Keratinocyte (primary cell): ENCODE measurements around the gene AP3B1.

ENCODE experiments used
- EZH2 ChIP-seq: IDR thresholded peaks from one replicate; pipeline ENCODE4 v1.6.1; 2012; ENCODE audit warnings: inconsistent platforms, mild to moderate bottlenecking, low read length, moderate library complexity
- TF ChIP-seq, protein P1 (sequence below), 3 experiments: IDR thresholded peaks in 1 of 3; conservative IDR thresholded peaks in 1 of 3; optimal IDR thresholded peaks in 1 of 3; 2 replicates in 2 of 3; 3 replicates in 1 of 3; pipeline versions ENCODE3 to v1.5.1; 2011; ENCODE audit warnings: low read length in 3 of 3, mild to moderate bottlenecking in 3 of 3, moderate library complexity in 2 of 3, control low read depth in 1 of 3, inconsistent platforms in 1 of 3; ENCODE audit not compliant: insufficient read depth in 2 of 3; ENCODE audit errors: extremely low read depth in 1 of 3

GRCh38 chr5:78253201-78253600 is 41.3 kb downstream of the AP3B1 start:
- TF ChIP-seq, protein P1, sequence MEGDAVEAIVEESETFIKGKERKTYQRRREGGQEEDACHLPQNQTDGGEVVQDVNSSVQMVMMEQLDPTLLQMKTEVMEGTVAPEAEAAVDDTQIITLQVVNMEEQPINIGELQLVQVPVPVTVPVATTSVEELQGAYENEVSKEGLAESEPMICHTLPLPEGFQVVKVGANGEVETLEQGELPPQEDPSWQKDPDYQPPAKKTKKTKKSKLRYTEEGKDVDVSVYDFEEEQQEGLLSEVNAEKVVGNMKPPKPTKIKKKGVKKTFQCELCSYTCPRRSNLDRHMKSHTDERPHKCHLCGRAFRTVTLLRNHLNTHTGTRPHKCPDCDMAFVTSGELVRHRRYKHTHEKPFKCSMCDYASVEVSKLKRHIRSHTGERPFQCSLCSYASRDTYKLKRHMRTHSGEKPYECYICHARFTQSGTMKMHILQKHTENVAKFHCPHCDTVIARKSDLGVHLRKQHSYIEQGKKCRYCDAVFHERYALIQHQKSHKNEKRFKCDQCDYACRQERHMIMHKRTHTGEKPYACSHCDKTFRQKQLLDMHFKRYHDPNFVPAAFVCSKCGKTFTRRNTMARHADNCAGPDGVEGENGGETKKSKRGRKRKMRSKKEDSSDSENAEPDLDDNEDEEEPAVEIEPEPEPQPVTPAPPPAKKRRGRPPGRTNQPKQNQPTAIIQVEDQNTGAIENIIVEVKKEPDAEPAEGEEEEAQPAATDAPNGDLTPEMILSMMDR (optimal IDR thresholded peaks at IDR 0.05 in 1 of 3, IDR thresholded peaks at IDR 0.05 in 1 of 3, conservative IDR thresholded peaks at IDR 0.05 in 1 of 3; ENCODE audit: extremely low read depth in 1 of 3, insufficient read depth in 2 of 3, low read length in 3 of 3): no peak
- TF ChIP-seq EZH2: no peak
